SU-DHL-6 (cell line): Measurements from ENCODE around the gene APOBEC4.

Source experiments
- H2AFZ ChIP-seq: fragments of 200-600 bp; sonication (generic); 2 replicates; pipeline ENCODE4 v1.6.1; 2014; ENCODE audit warnings: low read depth, mild to moderate bottlenecking, moderate library complexity, mixed read lengths, antibody characterized with exemption, low read length; ENCODE audit not compliant: severe bottlenecking
- H3F3A ChIP-seq: fragments of 200-600 bp; shearing (Covaris generic); 2 replicates; pipeline ENCODE4 v1.6.0; 2016; ENCODE audit warnings: antibody characterized with exemption, mild to moderate bottlenecking; ENCODE audit not compliant: insufficient read depth
- H3K27ac ChIP-seq: fragments of 200-600 bp; sonication (generic); 2 replicates; pipeline ENCODE4 v1.5.1; 2016; ENCODE audit warnings: low read depth, mild to moderate bottlenecking, low read length, moderate library complexity, mixed read lengths
- H3K27me3 ChIP-seq: fragments of 200-600 bp; sonication (generic), shearing (Covaris generic); 2 replicates; pipeline ENCODE4 v1.6.0; 2014; ENCODE audit warnings: mild to moderate bottlenecking, low read length
- H3K36me3 ChIP-seq: fragments of 200-600 bp; sonication (generic); 2 replicates; pipeline ENCODE4 v1.6.1; 2014; ENCODE audit warnings: mild to moderate bottlenecking, low read length, mixed read lengths
- H3K4me2 ChIP-seq: fragments of 300-600, 200-600 bp; shearing (Covaris generic), sonication (generic); 2 replicates; pipeline ENCODE4 v1.6.0; 2014; ENCODE audit warnings: low read length, low read depth, mild to moderate bottlenecking; ENCODE audit not compliant: poor library complexity, severe bottlenecking
- H3K4me3 ChIP-seq: fragments of 200-600 bp; sonication (generic); 2 replicates; pipeline ENCODE4 v1.5.1; 2014; ENCODE audit warnings: antibody characterized with exemption, low read length, mild to moderate bottlenecking, mixed read lengths; ENCODE audit not compliant: insufficient read depth, poor library complexity, severe bottlenecking
- H3K79me2 ChIP-seq: fragments of 200-600 bp; sonication (generic); 2 replicates; pipeline ENCODE4 v1.6.1; 2014; ENCODE audit warnings: mild to moderate bottlenecking, low read length, moderate library complexity; ENCODE audit not compliant: insufficient read depth
- H3K9ac ChIP-seq: fragments of 200-600 bp; sonication (generic); 2 replicates; pipeline ENCODE4 v1.7.0; 2014; ENCODE audit warnings: mild to moderate bottlenecking, low read length
- H3K9me2 ChIP-seq: fragments of 200-600 bp; sonication (generic); replicated peaks from 2 replicates; pipeline ENCODE4 v1.6.1; 2014; ENCODE audit warnings: low read length; ENCODE audit not compliant: insufficient read depth
- H3K9me3 ChIP-seq: fragments of 200-600 bp; sonication (generic); 2 replicates; pipeline ENCODE4 v1.6.1; 2014; ENCODE audit warnings: low read length, mixed read lengths; ENCODE audit not compliant: insufficient read depth
- H4K20me1 ChIP-seq: fragments of 200-600 bp; sonication (generic); 2 replicates; pipeline ENCODE4 v1.6.1; 2014; ENCODE audit warnings: low read depth, mild to moderate bottlenecking, antibody characterized with exemption, low read length, moderate library complexity, mixed read lengths
- EZH2phosphoT487 ChIP-seq: fragments of 200-600 bp; sonication (generic), shearing (Covaris generic); conservative IDR thresholded peaks from 2 replicates; pipeline ENCODE4 v1.6.1; 2018; ENCODE audit warnings: mild to moderate bottlenecking, antibody characterized with exemption, low read length, moderate library complexity, mixed read lengths
- TF ChIP-seq, protein P1 (sequence below): fragments of 200-600 bp; sonication (generic); IDR thresholded peaks from one replicate; pipeline ENCODE4 v1.5.1; 2017; ENCODE audit warnings: antibody characterized with exemption, mild to moderate bottlenecking, low read length, moderate library complexity; ENCODE audit not compliant: insufficient read depth, poor library complexity, severe bottlenecking

The APOBEC4 gene

DNA sequence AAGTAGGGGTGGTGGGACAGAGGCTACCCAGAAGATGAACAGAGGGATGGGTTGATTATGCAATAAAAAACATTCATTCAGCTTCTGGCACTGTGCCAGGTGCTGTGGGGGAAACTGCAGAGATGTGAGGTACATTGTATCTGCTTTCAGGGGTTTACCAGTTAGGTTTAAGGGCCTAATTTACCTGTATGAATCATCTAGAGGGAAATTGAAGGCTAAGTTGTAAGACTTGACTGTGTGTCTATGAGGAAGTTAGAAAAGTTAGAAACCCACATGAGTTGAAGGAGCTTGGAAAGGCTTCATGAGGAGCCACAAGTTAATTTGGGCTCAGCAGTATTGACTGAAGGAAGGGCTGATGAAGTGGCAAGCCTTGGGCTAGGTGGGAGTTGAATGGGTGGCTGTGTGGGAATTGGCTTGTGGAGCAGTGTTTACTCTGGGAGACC, 36.7 kb upstream of the APOBEC4 start:
- Histone ChIP-seq H3K9ac (no peak overlapping the region), H3K4me2 (no peak overlapping the region), H3K27ac (no peak overlapping the region), H3F3A (no peaks in the 10 kb centered on the region), H3K4me3 (no peak overlapping the region), H3K79me2 (no peaks in the 10 kb centered on the region), H3K27me3 (no peaks in the 10 kb centered on the region), H3K9me3 (no peaks in the 10 kb centered on the region), H4K20me1 (no peaks in the 10 kb centered on the region), H3K36me3 (no peaks in the 10 kb centered on the region), H2AFZ (no peak overlapping the region), H3K9me2 (no peaks in the 10 kb centered on the region)
- TF ChIP-seq, protein P1, sequence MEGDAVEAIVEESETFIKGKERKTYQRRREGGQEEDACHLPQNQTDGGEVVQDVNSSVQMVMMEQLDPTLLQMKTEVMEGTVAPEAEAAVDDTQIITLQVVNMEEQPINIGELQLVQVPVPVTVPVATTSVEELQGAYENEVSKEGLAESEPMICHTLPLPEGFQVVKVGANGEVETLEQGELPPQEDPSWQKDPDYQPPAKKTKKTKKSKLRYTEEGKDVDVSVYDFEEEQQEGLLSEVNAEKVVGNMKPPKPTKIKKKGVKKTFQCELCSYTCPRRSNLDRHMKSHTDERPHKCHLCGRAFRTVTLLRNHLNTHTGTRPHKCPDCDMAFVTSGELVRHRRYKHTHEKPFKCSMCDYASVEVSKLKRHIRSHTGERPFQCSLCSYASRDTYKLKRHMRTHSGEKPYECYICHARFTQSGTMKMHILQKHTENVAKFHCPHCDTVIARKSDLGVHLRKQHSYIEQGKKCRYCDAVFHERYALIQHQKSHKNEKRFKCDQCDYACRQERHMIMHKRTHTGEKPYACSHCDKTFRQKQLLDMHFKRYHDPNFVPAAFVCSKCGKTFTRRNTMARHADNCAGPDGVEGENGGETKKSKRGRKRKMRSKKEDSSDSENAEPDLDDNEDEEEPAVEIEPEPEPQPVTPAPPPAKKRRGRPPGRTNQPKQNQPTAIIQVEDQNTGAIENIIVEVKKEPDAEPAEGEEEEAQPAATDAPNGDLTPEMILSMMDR = no peak
- no peak for TF ChIP-seq EZH2phosphoT487

DNA sequence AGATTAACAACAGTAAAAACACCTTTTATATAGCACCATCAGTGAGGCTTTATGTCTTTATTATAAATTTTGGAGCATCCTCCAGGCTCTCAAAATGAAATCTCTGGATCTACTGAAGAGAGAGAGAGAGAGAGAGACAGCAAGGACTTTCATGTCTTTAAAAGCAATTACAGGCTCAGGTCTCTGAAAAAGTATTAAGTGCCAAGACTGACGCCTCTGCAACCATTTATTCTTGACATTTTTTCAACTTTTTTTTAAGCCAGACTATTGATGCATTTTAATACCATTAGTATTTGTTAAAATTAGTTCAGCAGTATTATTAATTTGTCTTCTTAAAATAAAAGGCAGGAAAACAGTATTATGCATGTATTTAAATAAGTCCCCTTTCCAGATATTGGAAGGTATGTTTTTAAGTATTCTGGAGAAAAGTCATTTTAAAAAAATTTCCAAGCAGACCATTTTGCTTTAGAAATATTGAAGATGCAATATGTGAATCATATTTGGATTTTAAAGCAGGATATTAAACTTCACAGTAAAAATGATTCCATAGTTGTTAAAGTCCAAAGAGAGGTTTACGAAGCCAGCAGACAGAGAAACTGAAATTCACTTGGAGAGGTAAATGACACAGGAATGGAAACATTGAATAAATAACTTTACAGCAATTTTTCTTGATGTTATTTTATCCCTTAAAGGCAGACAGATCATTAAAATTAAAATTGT, 35.4 kb upstream of the APOBEC4 start:
- Histone ChIP-seq H3F3A (no peaks in the 10 kb centered on the region), H3K4me2 (no peak overlapping the region), H3K79me2 (no peaks in the 10 kb centered on the region), H3K4me3 (no peak overlapping the region), H3K36me3 (no peaks in the 10 kb centered on the region), H3K27me3 (no peaks in the 10 kb centered on the region), H3K9ac (no peak overlapping the region), H2AFZ (no peak overlapping the region), H4K20me1 (no peaks in the 10 kb centered on the region), H3K9me3 (no peaks in the 10 kb centered on the region), H3K27ac (no peak overlapping the region), H3K9me2 (no peaks in the 10 kb centered on the region)
- no peak for TF ChIP-seq EZH2phosphoT487

DNA sequence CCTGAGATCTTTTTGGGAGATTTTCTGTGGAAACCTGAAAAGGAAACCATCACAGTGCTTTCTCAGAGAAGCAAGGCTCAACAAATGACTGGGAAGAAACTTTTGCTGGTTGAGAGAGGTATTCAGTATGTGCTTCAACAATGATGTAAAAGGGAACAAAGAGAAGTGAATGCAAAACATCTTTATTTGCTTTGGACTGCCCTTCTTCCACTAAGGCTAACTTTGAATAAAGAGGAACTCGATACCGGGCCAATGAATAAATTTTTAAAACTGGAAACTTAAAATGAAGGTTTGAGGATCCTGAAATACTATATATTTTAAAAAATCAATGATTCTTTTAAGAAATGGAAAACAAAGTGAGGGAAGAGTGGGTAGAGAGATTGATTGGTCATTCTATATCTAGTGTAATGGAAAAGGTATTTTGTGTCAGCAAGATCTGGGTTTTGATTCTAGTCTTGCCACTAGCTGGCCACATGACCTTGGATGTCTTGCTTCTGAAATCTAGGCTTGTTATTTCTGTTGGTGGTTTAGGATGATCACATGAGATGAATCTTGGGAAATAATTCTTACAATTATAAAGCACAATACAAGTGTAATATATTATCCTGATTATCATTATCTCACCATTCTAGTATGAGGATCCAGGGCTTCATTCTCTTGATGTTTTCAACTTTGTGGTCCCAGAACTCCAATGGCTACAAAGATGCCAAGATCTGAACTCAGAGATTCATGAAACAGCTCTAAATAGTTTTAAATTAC, 34.6 kb upstream of the APOBEC4 start:
- TF ChIP-seq, protein P1 = no peak
- no peak for TF ChIP-seq EZH2phosphoT487
- H3K79me2 ChIP-seq = no peaks in the 10 kb centered on the region
- no peaks in the 10 kb centered on the region for H3K9me2 ChIP-seq
- H3K27ac ChIP-seq = no peak overlapping the region
- no peak overlapping the region for H3K4me2 ChIP-seq
- no peak overlapping the region for H3K9ac ChIP-seq
- no peaks in the 10 kb centered on the region for H3K36me3 ChIP-seq
- no peaks in the 10 kb centered on the region for H3F3A ChIP-seq
- H3K9me3 ChIP-seq = no peaks in the 10 kb centered on the region
- no peaks in the 10 kb centered on the region for H3K27me3 ChIP-seq
- no peaks in the 10 kb centered on the region for H4K20me1 ChIP-seq
- no peak overlapping the region for H3K4me3 ChIP-seq
- H2AFZ ChIP-seq = no peak overlapping the region

DNA sequence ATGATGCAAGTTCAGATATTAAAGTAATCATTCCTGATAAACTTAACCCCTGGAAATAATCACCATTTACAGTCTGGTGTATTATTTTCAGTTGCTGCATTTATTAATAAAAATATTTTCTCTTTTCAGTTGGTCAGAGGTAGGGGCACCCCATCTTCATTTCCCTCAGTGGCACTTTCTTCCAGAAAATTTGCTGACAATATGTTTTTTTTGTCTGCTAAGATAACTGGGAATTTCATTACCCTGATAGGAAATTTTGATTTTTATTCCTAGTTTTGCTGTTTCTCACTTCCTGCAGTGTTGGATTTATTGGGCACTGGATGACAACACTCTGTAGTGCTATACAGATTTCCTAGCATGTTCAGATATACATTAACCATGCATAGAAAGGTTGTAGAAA, 33.1 kb upstream of the APOBEC4 start:
- TF ChIP-seq, protein P1 = no peak
- TF ChIP-seq EZH2phosphoT487 = no peak
- H3K27ac ChIP-seq = no peak overlapping the region

More for the DNA sequence above, 33.1 kb upstream of the APOBEC4 start:
- Histone ChIP-seq H3K27me3 (no peaks in the 10 kb centered on the region), H3K36me3 (no peaks in the 10 kb centered on the region), H3K9ac (no peak overlapping the region), H2AFZ (no peak overlapping the region), H3F3A (no peaks in the 10 kb centered on the region), H4K20me1 (no peaks in the 10 kb centered on the region), H3K79me2 (no peaks in the 10 kb centered on the region), H3K9me2 (no peaks in the 10 kb centered on the region), H3K9me3 (no peaks in the 10 kb centered on the region), H3K4me3 (no peak overlapping the region), H3K4me2 (no peak overlapping the region)
